Gastrocnemius medialis (tissue), 4 donors: ENCODE data around the gene OGFOD1.

Source experiments
- CTCF ChIP-seq, 5 experiments: fragments of 450-650 bp in 3 of 5; fragments of 200-600 bp in 2 of 5; sonication (generic) in 2 of 5; IDR thresholded peaks in 4 of 5; conservative IDR thresholded peaks in 1 of 5; 1 replicate in 4 of 5; 2 replicates in 1 of 5; pipeline ENCODE4 v1.5.1; 2016 to 2019; ENCODE audit warnings: antibody characterized with exemption in 5 of 5, mild to moderate bottlenecking in 3 of 5, moderate library complexity in 3 of 5
- POLR2A ChIP-seq, 2 donors: fragments of 450-650 bp; IDR thresholded peaks; one replicate each; pipeline ENCODE4 v1.6.1; 2017; ENCODE audit warnings: antibody characterized with exemption in 2 of 2, mild to moderate bottlenecking in 2 of 2, moderate library complexity in 2 of 2

GRCh38 chr16:56477096-56477878 lies 25.9 kb downstream of the OGFOD1 start:
- TF ChIP-seq CTCF (IDR thresholded peaks at IDR 0.05 in 4 of 5, conservative IDR thresholded peaks at IDR 0.05 in 1 of 5) (no peak), POLR2A (IDR thresholded peaks at IDR 0.05) (no peak)
